Stimulated activated naive CD4-positive, alpha-beta T cell treated with Interleukin-2 at 50 U/mL for 16 hours (primary cell): ENCODE measurements around the gene LGALS16.
"Not testable (repeated sequence)": the region's sequence is repeated elsewhere in the genome, so short reads cannot be mapped to it uniquely, and the experiment has no call there.

Experiments used
- DNase-seq: peaks from one replicate; lab custom pipeline; 2025; lab: John Stamatoyannopoulos, UW

Gene LGALS16, protein sequence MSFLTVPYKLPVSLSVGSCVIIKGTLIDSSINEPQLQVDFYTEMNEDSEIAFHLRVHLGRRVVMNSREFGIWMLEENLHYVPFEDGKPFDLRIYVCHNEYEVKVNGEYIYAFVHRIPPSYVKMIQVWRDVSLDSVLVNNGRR

GRCh38 chr19:39655613-39656012 lies at the start of gene LGALS16:
Gene LGALS16, plus strand, starts transcription at chr19:39655913. Its CDS starts 49 bp downstream, at chr19:39655962.
- no peak for DNase-seq

GRCh38 chr19:39607021-39607420 lies 48.7 kb upstream of the LGALS16 start:
- no peak for DNase-seq

- DNase-seq, result no peak
Observed at GRCh38 chr19:39607561-39607960, 48.2 kb upstream of the LGALS16 start.

- DNase-seq, result no peak
Observed at GRCh38 chr19:39613597-39613996, 42.1 kb upstream of the LGALS16 start.

DNA sequence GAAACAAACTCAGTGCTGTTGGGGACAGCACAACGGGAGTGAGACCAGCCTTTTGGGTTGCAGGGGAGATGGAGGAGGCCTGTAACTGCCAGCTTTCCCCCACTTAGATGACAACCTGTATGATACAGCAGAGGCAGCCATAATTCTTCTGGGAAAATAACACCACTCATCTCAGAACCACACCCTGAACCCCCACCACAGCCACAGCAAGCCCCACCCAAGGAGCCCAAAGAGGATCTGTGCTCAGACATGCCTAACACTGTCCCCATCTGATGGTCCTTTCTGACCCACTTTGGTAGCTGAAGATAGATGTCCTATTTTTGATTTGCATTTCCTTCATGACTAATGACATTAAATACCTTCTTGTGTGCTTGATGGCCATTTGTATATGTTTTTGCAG lies 38.0 kb upstream of the LGALS16 start:
- no peak for DNase-seq

- DNase-seq, result no peak
Observed at GRCh38 chr19:39623946-39624345, 31.8 kb upstream of the LGALS16 start.

GRCh38 chr19:39627631-39628030 lies 28.1 kb upstream of the LGALS16 start:
- DNase-seq, result not testable (repeated sequence)

DNA sequence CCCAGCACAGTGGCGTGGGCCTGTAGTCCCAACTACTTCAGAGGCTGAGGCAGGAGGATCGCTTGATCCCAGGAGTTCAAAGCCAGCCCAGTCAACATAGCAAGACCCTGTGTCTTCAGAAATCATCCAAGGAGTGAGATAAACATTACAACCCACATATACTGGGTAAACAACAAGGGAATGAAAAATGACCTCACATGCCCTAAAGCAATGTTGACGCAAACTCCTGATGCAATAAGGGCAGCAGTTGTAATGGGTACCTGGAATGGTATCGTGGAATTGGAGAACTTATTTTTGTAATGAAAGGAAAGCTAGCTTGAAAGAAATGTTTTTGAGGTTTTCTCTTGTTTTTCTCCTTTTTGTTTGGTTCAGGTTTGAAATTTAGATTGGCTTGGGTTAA lies 24.5 kb upstream of the LGALS16 start:
- DNase-seq, result no peak

- no peak for DNase-seq
Observed at GRCh38 chr19:39631626-39632025, 24.1 kb upstream of the LGALS16 start.

- no peak for DNase-seq
Observed at GRCh38 chr19:39637891-39638290, 17.8 kb upstream of the LGALS16 start.

DNA sequence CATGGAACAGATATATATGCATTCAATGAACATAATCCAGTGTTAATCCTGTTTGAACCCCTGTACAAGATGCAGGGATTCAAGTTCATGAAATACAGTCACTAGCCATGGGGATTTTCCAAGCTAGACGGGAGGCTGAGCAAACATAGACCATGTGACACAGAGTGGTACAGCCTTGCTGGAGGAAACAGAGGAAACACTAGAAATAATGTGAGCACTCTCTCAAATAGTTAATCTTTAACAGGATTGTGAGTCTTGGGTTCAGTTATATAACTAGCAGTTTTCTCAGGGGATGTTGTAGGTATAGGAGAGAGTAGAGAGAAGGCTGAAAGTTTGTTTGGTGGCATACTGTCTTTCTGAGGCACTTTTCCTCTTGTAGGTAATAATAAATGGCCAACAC lies 13.9 kb upstream of the LGALS16 start:
- DNase-seq, result no peak

GRCh38 chr19:39643591-39643990 lies 12.1 kb upstream of the LGALS16 start:
- no peak for DNase-seq

DNA sequence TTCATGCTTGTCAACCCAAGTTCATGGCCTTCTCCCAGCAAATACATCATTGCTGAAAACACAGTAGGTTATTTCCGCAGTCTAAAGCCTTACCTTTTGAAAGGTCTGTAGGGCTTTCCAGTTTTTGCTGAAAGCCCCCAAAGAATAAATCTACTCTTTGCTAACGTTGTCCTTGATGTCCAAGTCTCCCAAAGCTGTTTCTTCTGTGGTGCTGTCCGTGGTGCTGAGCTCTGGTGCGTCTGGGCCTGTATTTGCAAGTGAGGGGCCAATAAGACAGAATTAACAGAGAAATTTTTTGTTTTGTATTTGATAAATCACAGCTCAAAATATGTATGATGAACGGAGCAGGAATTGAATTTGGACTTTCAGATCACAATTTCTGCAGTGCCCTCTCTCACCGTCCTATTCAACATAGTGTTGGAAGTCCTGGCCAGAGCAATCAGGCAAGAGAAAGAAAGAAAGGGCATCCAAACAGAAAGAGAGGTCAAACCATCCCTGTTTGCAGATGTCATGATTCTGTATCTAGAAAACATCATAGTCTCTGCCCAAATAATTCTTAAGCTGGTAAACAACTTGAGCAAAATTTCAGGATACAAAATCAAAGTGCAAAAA lies 9.8 kb upstream of the LGALS16 start:
- DNase-seq, result no peak

GRCh38 chr19:39647918-39648317 lies 7.8 kb upstream of the LGALS16 start:
- DNase-seq, result no peak

- no peak for DNase-seq
Observed at GRCh38 chr19:39659791-39660190, 4.1 kb downstream of the LGALS16 start.

GRCh38 chr19:39660661-39661060 lies 4.9 kb downstream of the LGALS16 start:
- DNase-seq, result no peak

GRCh38 chr19:39661565-39661964 lies 5.9 kb downstream of the LGALS16 start:
- no peak for DNase-seq

DNA sequence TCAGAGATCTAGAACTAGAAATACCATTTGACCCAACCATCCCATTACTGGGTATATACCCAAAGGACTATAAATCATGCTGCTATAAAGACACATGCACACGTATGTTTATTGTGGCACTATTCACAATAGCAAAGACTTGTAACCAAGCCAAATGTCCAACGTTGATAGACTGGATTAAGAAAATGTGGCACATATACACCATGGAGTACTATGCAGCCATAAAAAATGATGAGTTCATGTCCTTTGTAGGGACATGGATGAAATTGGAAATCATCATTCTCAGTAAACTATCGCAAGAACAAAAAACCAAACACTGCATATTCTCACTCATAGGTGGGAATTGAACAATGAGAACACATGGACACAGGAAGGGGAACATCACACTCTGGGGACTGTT lies 14.1 kb downstream of the LGALS16 start:
- DNase-seq, result not testable (repeated sequence)

DNA sequence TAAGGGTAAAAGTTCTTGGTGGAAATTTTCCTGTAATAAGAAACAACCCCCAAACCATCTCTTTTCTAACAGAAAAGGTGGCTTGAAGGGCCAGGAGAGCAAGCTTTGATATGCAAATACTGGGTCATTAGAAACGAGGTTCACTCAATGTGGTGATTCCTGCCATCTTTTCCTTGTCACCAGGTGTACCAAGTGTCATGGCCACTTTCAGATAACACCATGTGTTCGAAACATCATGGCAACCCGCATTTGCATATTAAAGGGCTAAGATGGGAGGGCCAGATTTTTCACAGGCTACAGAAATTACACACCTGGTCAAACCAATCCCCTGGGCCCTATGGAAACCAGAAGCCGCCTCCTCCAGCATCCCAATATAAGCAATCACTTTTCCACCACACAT lies 15.3 kb downstream of the LGALS16 start:
- no peak for DNase-seq

DNA sequence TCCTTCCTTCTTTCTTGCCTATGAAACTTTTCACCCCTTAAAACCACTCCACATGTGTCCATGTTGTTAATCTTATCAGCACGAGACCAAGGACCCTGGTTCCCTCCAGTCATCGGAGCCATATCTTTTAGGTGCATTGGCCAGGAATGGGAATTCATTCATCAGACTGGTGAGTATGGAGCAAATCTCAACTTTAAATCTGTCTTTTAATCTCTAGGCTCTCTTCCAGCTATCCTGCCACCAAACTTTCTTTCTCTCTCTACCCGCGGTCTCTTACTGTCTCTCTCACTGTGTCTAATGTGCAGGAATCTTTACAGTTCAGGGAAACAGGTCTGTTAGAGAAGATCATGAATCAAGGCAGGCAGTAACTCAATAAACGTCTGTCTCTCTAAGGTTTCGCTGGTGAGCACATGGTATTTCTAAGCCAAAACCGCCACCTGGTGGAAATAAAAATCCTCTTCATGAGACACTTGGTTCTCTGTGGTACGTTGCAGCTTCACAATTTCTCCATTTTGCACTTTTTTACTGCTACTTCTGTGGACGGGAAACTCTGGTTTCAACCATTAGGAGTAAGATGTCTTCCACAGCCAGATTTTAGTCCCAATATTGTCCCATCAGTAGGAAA lies 16.1 kb downstream of the LGALS16 start:
- no peak for DNase-seq

- no peak for DNase-seq
Observed at GRCh38 chr19:39672473-39672872, 16.8 kb downstream of the LGALS16 start.

DNA sequence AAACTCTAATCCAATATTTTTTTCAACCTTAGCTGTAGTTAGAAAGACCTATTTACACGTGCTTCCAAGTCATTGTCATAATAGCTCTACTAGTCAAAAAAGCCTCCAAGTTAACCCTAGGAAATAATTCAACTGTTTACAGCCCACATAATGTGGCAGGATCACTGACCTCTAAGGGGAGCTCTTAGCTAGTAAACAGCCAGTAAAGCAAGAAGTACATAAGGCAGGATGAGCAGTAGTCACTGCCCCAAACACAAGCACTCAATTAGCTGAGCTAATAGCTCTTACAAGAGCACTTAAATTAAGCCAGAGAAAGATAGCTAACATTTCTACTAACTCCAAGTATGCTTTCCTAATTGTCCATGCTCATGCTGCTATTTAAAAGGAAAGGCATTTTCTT lies 18.1 kb downstream of the LGALS16 start:
- DNase-seq, result not testable (repeated sequence)

DNA sequence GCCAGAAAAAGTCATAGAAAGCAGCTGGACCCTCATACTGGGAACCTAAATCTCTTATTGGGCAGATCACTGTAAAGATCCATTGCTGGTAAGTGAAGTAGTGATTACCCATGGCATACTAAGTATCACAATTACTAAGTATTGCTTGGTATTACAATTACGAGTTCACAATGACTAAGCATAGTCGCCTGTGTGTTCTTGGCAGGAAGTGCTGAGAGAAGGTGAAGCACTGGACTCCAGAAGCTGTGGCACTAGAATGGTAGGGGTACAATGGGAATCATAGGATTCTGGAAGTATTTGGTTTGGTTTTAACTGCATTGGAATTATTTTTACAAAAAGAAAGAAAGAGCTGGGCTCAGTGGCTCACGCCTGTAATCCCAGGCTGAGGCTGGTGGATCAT lies 20.3 kb downstream of the LGALS16 start:
- peak; percentile 5 for DNase-seq
